GM15510 (cell line): Measurements from ENCODE around the gene GSX2.

Source experiments
- POLR2A ChIP-seq: IDR thresholded peaks from 3 replicates; pipeline ENCODE4 v1.6.1; 2011; ENCODE audit warnings: borderline replicate concordance; ENCODE audit not compliant: insufficient read length; ENCODE audit errors: extremely low read depth

GSX2 gene

GRCh38 chr4:54093324-54094240, 6.4 kb upstream of the GSX2 start:
- no peak for TF ChIP-seq POLR2A

- TF ChIP-seq POLR2A: no peak
Measured at GRCh38 chr4:54094451-54094850, 5.5 kb upstream of the GSX2 start.

- no peak for TF ChIP-seq POLR2A
Measured at GRCh38 chr4:54095110-54095825, 4.7 kb upstream of the GSX2 start.

- no peak for TF ChIP-seq POLR2A
Measured at GRCh38 chr4:54096295-54096962, 3.5 kb upstream of the GSX2 start.

- no peak for TF ChIP-seq POLR2A
Measured at GRCh38 chr4:54097152-54097551, 2.8 kb upstream of the GSX2 start.

GRCh38 chr4:54098375-54098774, 1.6 kb upstream of the GSX2 start:
- no peak for TF ChIP-seq POLR2A

GRCh38 chr4:54099287-54099747, 646 bp upstream of the GSX2 start:
- TF ChIP-seq POLR2A: no peak

GRCh38 chr4:54100595-54101189, 729 bp downstream of the GSX2 start:
- TF ChIP-seq POLR2A: no peak

GRCh38 chr4:54101190-54102041, 1.5 kb downstream of the GSX2 start:
- TF ChIP-seq POLR2A: no peak

GRCh38 chr4:54102531-54103106, 2.7 kb downstream of the GSX2 start:
- no peak for TF ChIP-seq POLR2A

- TF ChIP-seq POLR2A: no peak
Measured at GRCh38 chr4:54103190-54103574, 3.2 kb downstream of the GSX2 start.

GRCh38 chr4:54104907-54105306, 4.9 kb downstream of the GSX2 start:
- no peak for TF ChIP-seq POLR2A

- TF ChIP-seq POLR2A: no peak
Measured at GRCh38 chr4:54107951-54108748, 8.2 kb downstream of the GSX2 start.
